HG02938 (cell line): ENCODE measurements around the gene AXIN1.

ENCODE experiments used
- ATAC-seq: cut with Tn5 transposase; IDR thresholded peaks from one replicate; pipeline ENCODE4 v1.9.1; 2021; ENCODE audit warnings: mild to moderate bottlenecking, moderate library complexity; ENCODE audit not compliant: unreplicated experiment

Gene AXIN1

GRCh38 chr16:284204-285120, 68.1 kb downstream of the AXIN1 start:
- no peak for ATAC-seq

DNA sequence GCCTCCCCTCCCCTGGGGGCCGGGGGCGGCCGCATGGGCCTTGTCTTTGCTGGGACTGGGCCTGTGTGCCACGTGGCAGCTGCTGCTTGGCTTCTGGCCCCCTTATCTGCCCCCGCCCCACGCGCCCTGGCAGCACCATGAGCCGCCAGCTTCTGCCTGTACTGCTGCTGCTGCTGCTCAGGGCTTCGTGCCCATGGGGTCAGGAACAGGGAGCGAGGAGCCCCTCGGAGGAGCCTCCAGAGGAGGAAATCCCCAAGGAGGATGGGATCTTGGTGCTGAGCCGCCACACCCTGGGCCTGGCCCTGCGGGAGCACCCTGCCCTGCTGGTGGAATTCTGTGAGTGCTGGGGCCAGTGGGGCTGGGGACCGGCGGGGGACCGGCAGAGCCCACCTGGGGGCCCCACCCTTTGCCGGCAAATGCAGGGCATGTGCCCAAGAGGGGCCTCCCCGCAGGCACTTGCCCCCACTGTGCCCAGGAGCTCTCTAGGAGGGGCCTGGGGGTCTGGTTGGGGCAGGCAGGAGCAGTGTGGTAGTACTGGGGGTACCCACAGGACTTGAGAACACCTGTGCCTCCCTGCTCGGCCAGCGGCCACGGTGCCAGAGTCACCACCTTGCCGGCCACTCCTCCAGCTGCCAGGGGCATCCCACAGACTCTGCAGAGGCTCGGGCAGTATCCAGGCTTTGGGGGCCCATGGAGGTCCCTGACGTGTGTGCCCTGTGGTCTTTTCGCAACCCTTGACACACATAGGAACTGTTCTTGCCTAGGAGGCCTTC, 69.3 kb downstream of the AXIN1 start, which contains the start of gene PDIA2:
PDIA2 (plus strand) TSS at position 132 of the 773 bp plus-strand sequence; CDS start at position 138, 6 bp downstream.
- no peak for ATAC-seq

GRCh38 chr16:282491-282890, 70.0 kb downstream of the AXIN1 start:
- no peak for ATAC-seq

- ATAC-seq: no peak
Observed at GRCh38 chr16:281660-282255, 70.8 kb downstream of the AXIN1 start.

- ATAC-seq: no peak
Observed at GRCh38 chr16:280991-281659, 71.4 kb downstream of the AXIN1 start.

- ATAC-seq: no peak
Observed at GRCh38 chr16:280552-280951, 72.0 kb downstream of the AXIN1 start, which contains the start of gene ARHGDIG. TSS of gene ARHGDIG (plus strand) at chr16:280591. CDS start at chr16:280681, 90 bp downstream.

DNA sequence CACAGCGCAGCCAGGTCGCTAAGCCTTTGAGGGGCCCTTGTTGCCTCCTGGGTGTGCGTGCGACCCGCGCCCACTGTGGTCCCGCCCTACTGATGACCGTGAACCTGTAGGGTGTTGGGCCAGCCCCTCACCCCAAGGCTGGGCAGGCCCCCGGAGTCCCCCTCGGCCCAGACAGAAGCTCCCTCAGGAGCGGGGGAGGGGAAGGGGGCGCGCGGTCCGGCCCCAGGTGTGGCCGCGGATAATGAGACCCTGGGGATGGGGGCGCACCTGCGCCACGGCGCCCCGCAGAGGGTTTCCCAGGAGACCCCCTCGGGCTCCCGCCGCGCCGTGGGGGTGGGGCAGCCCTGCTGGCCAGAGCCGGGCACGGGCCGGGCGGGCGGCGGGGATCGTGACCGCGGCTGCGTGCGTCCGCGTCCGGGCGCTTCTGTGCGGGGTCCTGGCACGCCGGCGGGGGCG, 72.5 kb downstream of the AXIN1 start:
- ATAC-seq: no peak

- ATAC-seq: no peak
Observed at GRCh38 chr16:279531-279930, 73.0 kb downstream of the AXIN1 start.

DNA sequence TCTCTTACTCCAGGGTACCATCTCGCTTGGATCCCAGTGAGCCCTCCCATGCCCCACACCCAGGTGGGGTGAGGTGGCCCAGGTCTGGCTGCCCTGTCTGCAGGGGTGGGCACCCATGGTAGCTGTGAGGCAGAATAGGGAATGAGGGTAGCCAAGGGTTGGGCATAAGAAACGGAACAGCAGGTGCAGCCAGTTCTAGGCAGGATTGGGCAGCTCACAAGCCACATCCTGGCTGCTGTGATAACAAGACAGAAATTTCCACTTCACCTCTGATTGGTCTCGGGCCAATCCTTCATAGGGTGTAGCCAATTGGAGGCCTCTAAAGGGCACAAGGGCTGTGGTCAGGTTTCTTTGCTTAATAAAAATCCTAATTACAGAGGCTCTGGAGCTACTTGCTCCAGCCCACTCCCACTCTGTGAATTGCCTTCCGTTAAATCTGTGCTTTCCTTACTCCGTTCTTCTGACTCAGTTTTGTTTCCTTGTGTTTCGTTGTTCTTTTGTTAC, 73.6 kb downstream of the AXIN1 start:
- ATAC-seq: no peak

DNA sequence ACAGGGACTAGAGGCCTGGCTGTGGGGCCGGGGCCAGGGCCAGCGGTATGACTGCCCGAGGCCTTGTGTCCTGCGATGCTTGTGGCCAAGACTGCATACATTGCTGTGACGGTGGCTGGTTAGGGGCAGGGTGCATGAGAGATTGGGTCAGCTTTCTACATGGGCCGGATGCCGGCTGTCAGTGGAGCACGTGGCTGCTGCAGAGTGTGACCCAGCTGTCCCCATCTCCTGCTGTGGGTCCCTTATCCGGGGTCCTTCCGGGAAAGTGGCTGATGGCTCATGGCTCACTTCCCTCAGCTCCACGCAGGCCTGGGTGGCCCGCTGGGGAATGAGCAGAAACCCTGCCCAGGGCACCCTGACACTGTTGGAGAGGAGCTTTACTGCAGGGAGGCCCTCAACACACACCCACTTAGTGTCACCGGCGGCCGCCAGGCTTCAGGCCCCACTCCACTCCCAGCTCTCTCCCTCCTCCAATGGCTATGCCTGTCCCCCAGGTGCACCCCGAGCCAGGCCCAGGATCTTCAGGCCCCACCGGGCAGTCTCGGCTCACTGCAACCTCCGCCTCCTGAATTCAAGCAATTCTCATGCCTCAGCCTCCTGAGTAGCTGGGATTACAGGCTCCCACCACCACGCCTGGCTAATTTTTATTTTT, 76.0 kb downstream of the AXIN1 start:
- no peak for ATAC-seq

DNA sequence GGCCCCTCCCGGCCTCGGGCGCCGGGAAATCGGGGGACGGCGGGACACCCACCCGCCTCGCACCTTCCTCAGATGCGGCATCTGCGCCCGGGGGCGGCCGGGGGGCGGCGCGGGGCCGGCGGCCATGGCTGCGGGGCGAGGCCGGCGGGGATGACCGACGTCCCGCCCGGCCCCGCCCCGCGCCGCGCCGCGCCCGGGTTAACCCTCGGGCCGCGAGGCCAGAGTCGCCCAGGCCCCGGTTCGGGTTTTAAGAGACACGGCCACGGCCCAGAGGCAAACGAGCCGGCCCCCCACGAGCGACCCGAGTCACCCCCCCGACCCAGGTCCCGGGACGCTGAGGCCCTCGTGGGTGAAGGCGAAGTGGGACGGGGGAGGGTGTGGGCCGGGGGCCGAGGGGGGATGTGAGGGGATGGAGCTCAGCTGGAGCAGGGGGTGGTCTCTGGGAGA, 76.7 kb downstream of the AXIN1 start, which contains the start of gene RGS11:
RGS11 (minus strand) TSS at position 159 of the 447 bp plus-strand sequence; CDS start at position 126, 33 bp downstream.
- no peak for ATAC-seq

DNA sequence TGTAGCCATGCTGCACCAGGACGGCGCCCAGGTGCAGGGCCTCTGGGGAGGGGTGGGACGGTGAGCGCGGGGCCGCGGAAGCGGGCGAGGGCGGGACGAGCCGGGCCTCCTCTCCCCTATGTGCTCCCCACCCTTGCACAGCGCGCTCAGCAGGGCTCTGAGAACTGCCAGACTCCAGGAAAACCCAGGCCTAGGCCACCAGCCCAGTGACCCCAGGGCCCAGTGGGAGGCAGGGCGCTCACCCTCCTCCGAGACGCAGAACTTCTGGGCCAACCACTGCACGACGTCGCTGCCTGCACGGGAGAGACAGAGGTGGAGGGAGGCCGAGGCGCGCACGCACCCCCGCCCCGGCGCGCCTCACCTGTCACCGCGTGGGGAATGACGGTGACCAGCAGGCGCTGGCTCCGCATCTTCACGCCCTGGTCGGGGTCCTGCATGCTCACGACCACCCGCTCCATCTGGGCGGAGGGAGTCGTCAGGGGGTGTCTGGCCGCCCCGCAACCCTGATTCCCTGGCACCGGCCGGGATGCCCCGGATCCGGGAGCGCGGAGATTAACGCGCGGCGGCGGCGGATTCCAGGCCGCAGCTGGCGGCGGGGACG, 77.4 kb downstream of the AXIN1 start:
- ATAC-seq: no peak

- no peak for ATAC-seq
Observed at GRCh38 chr16:273547-274421, 78.7 kb downstream of the AXIN1 start.

GRCh38 chr16:272633-273546, 79.6 kb downstream of the AXIN1 start:
- ATAC-seq: no peak

DNA sequence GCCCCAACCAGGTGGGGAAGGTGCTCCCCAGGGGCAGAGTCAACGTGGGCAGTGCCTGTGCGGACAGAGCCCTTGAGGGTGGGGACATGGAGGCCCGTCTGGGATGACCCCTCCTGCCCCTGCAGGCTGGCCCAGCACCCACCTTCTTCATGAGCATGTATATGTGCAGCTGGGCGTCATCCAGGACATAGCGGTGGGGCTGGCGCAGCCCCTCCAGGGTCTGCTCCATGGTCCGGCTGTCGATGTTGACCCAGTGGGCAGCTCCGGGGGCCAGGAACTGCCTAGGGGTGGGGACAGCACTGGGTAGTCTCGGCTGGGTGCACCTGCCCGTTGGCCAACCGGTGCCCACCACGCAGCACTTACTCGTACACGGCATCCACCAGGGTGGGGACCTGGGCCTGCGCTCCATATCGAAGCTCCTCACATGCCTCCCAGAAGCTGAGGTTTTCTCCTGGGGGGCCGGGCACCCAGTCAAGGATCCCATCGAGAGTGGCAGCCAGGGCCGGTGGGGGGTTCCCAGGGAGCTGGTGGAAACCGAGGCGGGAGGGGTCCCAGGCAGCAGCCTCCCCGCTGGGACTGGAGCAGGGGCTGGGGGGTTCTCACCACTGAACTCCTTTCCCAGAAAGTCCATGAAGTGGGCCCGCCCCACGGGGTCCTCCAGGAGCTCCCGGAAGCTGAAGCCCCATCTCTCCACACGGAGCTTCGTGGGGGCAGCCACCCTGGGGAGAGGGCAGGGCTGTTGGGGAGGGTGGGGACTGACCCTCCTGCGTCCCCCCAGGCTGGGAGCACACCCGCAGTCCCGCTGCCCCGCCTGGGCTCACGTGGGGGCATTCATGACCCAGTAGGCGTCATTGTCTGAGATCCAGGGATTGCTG, 81.9 kb downstream of the AXIN1 start:
- ATAC-seq: no peak

DNA sequence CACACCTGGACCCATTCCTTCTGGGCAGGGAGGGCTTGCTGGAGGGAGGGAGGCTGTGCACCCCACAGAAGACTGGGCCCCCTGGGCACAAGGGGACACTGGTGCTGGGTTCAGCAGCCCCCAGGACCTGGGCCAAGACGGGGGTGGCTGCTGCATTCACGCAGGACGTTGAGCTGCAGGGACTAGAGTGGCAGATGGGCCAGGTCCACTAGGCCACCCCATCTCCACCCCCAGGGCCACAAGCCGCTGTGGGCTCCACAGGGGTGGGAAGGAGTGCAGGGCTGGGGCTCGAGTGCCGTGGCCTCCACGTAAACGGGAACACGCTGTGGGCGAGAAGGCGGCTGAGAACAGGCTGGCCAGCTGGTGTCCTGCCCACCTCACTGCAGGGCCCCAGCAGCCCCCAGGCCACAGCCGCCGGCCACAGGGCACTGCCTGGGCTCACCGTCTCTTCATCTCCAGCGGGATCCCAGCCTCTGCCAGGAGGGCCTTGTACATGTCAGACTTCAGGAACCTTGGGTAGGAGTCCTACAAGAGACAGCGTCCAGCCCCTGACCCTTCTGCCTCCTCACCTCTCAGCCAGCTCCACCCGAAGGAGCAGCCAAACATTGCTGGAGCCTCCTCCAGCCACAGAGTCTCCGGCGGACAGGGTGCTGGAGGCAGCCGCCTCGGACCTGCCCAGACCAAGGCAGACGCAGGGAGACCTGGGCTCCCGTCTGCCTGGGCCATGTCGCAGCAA, 83.3 kb downstream of the AXIN1 start:
- ATAC-seq: no peak
